ENCODE results near the gene TTN.

The TTN gene

DNA sequence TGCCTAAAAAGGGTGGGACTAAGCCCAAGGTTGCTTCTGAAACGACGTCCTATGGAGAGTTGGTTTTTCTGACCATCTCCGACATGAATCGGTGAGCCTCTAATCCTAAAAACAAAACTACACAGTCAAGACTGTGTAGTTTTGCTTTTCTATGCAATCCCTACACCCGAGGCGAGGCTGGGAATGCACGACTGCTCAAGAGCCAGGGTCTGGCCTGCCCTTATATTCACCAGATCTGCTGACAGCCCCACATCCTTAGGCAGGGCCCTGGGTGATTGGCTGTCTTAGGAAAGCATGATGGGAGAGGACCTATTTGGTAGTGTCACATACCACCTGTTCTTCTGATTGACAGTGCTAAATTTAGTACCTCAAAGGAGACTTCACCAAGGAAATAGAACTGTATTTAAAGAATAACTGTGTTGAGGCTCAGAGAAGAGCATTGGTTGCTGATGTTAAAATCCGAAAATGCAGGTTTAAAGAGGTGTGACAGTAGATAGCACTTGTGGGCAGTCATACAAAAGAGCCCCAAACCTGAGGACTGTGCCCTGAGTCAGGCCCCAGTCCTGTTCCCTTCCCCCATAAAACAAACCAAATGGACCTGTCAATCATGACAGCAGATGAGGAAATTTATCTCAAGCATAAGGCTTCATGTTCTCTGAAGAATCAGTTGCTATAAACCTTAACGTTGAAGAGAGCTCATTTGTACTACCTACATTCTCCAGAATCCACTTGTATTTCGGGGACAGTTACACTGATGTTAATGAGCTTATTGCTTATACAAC, at the start of gene TTN:
Gene TTN (minus strand): TSS at position 197 of the 782 bp plus-strand sequence. CDS start 2,781 bp downstream, outside the sequence.
- DNase-seq: no peak

DNA sequence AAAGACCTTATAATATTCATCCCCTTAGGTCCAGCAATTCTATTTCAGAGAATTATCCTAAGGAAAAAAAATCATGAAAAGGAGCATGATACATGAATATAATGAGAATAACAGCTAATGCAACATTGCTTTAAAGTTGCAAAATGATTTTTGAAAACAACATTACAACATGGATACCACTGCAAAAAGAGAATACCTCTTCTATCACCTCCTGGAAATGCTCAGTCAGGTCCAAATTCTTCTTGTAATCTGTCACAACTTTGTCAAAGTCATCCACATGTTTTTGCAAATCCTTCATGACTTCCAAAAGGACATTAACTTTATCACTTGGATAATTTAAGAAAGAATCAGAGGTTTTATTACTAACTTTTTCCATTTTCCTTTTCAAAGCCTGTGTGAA, 47.9 kb upstream of the TTN start:
- no peak for DNase-seq

DNA sequence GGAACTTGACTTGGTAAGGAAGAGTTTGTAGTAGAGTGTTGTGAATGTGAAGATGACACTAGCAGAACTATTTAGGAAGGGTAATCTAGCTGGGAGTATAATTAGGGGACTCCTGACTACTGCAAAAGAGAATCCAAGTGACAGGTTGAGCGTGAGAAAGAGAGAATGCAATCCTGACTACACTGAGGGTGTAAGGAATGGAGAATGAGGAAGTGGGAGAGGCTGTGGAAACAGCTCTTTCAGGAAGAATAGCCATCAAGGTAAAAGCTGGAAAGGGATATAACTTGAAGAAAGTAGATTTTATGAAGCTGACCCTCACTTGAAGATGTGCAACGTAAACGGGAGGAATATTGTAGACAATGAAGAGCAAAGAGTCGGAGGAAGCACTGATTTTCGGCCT, 41.1 kb upstream of the TTN start:
- DNase-seq: no peak

- no peak for DNase-seq
Observed at GRCh38 chr2:178846458-178846802, 39.2 kb upstream of the TTN start.

- DNase-seq: no peak
Observed at GRCh38 chr2:178845566-178846457, 38.6 kb upstream of the TTN start.

DNA sequence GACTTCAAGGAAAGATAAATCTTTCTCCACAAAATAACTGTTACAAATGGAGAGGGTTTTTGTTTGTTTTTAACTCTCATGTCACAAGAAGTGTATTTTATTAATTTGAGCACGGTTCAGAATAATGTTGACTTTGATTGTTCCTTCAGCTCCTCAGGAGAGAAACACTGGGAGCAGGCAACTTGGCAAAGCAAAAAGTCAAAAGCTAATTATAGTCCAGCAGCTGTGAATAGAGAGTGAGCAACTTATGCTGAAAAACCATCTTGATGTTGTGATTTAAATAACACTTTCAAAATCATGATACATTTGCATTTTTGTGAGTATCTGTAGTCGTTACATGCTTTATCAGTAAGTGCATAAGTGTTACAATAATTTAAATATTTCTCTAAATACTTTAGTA, 37.5 kb upstream of the TTN start:
- DNase-seq: no peak

- DNase-seq: no peak
Observed at GRCh38 chr2:178844269-178844668, 37.0 kb upstream of the TTN start.

- DNase-seq: no peak
Observed at GRCh38 chr2:178843697-178844096, 36.5 kb upstream of the TTN start.

GRCh38 chr2:178836807-178837206, 29.6 kb upstream of the TTN start:
- no peak for DNase-seq

- no peak for DNase-seq
Observed at GRCh38 chr2:178834086-178834485, 26.9 kb upstream of the TTN start.

DNA sequence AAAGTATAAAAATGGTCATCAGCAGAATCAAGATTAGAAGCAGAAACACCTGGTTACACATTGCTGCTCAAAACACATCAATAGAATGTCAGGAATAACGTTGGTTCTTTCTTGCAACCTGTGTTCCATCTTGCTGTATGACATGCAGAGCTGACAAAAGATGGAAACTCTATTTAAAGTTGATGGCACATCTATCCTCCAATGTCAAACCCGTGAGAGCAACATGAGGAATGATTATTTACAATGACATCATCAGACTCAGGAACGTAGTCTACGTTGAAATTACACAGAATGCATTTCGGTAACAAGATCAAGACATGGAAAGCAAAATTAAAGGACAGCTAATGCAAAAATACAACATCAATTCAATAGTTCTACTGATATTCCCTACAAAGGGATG, 26.2 kb upstream of the TTN start:
- DNase-seq: no peak

DNA sequence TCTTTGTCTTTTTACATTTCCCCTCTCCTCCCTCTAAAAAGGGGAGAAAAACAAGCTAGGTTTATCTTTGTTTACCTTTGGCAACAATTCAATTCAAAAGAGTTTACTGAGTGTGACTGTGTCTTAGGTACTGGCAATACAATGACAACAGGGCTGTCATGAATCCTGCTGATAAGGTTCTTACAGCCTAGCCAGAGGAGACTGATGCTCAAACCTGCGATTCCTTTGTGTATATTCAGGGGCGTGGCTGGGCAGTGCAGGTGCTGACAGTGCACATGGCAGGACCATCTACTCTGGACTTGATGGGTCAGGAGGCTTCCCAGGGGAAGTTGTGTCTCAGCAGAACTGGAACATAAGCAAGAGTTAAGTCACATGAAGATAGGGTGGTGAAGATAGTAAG, 23.2 kb upstream of the TTN start:
- no peak for DNase-seq

DNA sequence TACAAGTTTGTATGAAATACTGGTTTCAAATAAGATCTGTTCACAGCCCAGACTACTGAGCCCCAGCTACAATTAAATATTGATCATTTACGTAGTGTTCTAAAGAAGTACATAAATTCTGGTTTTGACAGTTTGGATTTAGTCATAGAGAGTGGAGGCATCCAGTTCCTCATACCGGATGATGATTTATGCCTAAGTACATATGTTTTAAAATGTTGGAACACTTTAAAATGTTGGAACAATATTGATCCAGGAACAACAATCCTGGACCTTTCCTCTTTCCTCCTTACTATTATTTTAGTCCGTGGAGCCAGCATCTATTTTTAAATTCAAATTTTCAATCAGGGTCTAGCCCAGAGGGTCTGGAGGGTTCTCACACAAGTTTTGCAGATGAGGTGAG, 22.8 kb upstream of the TTN start:
- no peak for DNase-seq

- DNase-seq: no peak
Observed at GRCh38 chr2:178829299-178829960, 22.2 kb upstream of the TTN start.

- no peak for DNase-seq
Observed at GRCh38 chr2:178828486-178828881, 21.3 kb upstream of the TTN start.

DNA sequence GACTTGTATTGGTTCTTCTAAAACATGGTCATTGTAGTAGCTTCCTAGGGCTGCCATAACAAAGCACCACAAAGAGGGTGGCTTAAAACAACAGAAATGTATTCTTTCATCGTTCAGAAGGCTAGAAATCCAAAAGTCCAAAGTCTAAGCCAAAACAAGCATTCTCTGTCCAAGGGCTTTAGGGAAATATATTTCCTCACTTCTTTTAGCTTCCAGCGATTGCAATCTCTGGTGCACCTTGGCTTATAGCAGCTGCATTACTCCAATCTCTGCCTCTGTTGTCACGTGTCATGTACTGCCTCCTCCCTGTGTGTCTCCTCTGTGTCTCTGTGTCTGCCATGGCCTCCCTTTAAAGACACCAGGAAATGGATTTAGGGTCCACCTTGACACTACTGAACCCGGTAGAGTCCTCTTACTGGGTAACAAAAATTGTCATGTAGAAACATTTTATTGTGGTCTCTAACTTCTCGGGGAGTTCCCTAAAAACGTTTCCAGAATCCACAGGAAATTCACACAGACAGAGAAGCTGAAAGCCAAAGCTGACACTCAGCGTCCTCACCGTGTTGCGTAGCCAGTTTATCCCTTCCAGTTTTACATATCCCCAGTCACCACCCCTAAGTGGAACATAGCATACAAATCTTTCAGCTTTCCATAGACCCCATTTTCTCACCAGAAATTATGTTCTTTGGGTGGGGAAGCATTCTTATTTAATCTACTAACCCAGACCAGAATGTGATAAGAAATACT, 20.7 kb upstream of the TTN start:
- no peak for DNase-seq

GRCh38 chr2:178827111-178827510, 19.9 kb upstream of the TTN start:
- DNase-seq: no peak

GRCh38 chr2:178825183-178825582, 18.0 kb upstream of the TTN start:
- no peak for DNase-seq

GRCh38 chr2:178824181-178824580, 17.0 kb upstream of the TTN start:
- DNase-seq: no peak

DNA sequence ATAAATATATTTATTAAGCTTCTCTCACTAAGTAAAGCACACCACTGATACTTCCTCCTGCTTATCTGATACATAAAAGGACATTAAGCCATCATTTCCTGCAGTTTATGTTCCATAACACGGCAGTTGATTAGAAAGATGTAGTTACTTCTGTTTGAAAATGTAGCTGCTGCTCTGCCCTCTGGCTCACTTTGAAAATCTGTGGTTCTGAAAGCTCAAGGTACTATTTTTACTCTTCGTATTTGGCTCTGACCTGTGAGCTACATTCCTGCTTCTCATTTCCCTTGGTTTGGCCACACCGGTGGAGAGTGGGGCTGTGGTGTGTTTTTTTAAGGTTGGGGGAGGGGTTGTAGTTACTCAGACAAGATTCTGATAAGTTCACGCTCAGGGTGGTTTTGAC, 12.8 kb upstream of the TTN start:
- peak; percentile 28 for DNase-seq

GRCh38 chr2:178819147-178819875, 12.1 kb upstream of the TTN start:
- DNase-seq: no peak

- DNase-seq: no peak
Observed at GRCh38 chr2:178811901-178812300, 4.7 kb upstream of the TTN start.
